GM20000 (cell line): Measurements from ENCODE around the gene PPP1R16B.

Experiments used
- DNase-seq: peaks from one replicate; pipeline ENCODE4 v3.0.0; 2012; ENCODE audit warnings: low spot score
- CTCF ChIP-seq: IDR thresholded peaks from 2 replicates; pipeline ENCODE4 v1.5.1; 2012; ENCODE audit warnings: mild to moderate bottlenecking, control low read depth; ENCODE audit errors: extremely low read depth, missing control alignments

PPP1R16B gene

GRCh38 chr20:38919683-38920082 lies 114.2 kb downstream of the PPP1R16B start:
- no peak for TF ChIP-seq CTCF

GRCh38 chr20:38920411-38920810 lies 114.9 kb downstream of the PPP1R16B start:
- no peak for DNase-seq

More at GRCh38 chr20:38919683-38920082, 114.2 kb downstream of the PPP1R16B start:
- no peak for DNase-seq

GRCh38 chr20:38920851-38921250 lies 115.4 kb downstream of the PPP1R16B start:
- no peak for DNase-seq
- TF ChIP-seq CTCF, result no peak

More at GRCh38 chr20:38920411-38920810, 114.9 kb downstream of the PPP1R16B start:
- TF ChIP-seq CTCF, result no peak

- no peak for DNase-seq
- TF ChIP-seq CTCF, result no peak
Observed at GRCh38 chr20:38924718-38925117, 119.2 kb downstream of the PPP1R16B start.

- DNase-seq, result peak; percentile 99
- TF ChIP-seq CTCF, result no peak
Observed at GRCh38 chr20:38926142-38926933, 120.8 kb downstream of the PPP1R16B start, which contains the start of gene FAM83D. FAM83D (plus strand) TSS chr20:38926417; CDS start chr20:38926443, 26 bp downstream.

- no peak for DNase-seq
- TF ChIP-seq CTCF, result no peak
Observed at GRCh38 chr20:38926934-38927616, 121.6 kb downstream of the PPP1R16B start.
